NCI-H1417 treated with DMSO at 0.1 percent for 48 hours (cell line): ENCODE data around the gene RAB40C.

Source experiments
- DNase-seq: peaks from one replicate; lab custom pipeline; 2025; lab: John Stamatoyannopoulos, UW

The RAB40C gene

DNA sequence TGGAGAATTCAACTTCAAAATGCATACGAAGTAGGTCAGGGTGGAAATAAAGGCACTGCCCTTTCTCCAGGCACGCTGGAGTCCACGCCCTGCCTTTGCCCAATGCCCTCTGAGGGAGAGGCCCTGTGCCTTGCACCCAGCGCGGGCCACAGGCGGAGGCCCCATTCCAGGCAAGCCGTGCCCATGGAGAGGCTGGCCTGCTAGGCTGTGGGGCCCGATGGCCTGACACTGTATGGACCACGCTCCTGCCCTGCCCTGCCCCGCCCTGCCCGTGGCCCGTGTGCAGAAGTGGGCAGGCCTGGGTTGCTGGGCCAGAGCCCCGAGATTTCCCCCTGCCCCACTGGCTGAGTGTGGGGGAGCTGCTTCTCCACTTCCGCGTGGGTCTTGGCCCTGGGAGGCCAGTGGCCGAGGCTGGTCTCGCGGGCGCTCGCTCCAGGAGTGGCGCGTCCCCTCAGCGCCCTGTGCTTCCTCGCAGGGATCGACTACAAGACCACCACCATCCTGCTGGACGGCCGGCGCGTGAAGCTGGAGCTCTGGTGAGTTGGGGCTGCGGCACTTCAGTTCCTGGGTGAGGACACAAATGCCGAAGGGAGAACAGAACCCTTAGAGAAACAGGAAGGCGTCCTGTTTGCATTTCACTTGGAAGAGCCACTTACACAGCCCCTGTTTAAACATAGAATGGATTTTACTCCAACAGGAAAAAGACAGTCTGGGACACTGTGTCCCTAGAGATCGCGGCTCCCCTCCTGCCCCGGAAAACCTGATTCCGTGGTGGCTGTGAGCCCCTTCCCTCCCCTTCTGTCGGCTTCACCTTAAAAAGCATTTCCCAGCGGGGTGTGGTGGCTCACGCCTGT, 27.1 kb downstream of the RAB40C start:
- no peak for DNase-seq

- DNase-seq: no peak
Observed at GRCh38 chr16:617855-618254, 28.0 kb downstream of the RAB40C start.

DNA sequence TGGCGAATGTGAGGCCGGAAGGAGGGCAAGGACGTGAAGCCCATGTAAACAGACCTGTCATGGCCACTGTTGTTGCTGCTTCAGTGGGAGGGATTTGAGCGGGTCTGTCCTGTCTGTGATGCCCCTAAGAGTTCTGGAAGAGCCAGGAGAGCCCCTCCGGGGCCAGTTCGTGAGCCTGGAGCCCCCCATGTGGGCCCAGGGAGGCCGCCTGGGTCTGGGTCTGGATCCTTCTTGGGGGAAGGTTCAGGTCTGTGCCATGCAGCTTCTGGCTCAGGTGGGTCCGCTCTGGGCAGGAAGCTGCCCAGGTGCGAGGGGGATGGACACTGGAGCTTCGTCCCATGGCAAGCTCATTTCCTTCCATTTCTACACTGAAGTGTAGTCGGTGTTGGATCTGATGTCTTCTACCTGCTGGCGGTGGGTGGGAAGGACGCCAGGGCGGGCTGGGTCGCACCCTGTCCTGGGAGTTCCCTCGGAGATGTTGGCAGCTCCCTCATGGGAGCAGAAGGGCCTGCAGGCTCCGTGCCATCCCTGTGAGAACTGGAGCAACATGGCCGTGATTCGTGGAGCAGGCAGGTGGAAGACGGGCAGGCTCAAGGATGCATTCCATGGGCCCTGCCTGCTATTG, 29.7 kb downstream of the RAB40C start:
- no peak for DNase-seq

- no peak for DNase-seq
Observed at GRCh38 chr16:620700-621525, 31.0 kb downstream of the RAB40C start.

GRCh38 chr16:621526-622105, 31.8 kb downstream of the RAB40C start:
- no peak for DNase-seq

- DNase-seq: no peak
Observed at GRCh38 chr16:622920-623280, 33.0 kb downstream of the RAB40C start.

DNA sequence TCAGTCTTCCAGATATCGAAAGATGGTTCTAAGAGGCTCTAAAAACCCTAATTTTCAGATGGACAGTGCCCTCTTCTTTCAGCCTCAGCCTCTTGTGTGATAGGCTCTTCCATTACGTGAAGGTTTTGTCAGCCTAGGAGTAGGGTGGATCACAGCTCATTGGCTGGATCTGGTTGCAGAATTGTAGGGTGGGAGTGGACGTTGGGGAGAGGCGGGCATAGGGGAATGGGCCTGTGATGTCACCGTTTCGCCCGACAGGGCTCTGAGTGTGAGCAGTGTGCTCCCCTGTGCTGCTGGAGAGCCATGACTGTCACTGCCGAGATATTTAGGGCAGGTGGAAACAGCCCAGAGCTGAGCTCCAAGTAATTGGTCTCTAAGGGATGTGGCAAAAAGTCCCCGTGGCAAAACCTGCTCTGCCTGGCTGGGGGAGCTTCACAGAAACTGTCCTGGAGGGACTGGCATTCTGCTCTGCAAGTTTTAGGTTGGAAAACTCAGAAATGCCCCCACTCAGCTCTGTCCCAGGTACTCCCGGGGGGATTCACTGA, 34.7 kb downstream of the RAB40C start:
- DNase-seq: no peak

DNA sequence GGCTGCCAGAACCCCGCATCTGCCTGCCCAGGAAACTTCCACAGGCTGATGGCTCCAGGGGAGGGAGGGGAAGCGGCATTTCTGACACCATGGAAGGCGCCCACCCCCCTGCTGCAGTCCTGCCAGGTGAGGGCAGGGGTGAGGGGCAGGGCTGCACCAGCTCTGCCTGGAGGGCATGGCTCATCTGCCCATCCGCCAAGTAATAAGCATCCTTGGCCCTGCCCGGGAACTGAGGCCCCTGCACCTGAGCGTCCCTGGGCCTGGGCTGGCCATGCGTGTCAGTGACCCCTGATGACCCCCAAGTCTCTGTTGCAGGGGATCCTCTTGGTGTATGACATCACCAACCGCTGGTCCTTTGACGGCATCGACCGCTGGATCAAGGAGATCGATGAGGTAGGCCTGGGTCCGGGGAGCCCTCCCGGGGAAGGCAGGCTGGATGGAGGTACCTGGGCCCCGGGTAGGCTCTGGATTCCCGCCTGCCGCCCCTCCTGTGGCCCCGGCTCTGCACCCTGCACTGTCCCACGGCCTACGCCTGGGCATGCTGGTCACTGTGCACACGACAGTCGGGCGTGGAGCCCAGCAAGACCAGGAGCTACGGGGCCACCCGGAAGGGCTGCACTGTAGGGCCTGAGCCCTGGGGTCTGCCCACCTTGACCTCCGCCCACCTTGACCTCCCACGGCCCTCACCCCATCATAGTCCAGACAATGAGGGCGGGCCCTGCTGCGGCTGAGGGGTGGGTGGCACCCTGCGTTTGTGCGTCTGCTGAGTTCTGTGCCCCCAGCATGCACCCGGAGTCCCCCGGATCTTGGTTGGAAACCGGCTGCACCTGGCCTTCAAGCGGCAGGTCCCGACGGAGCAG, 35.5 kb downstream of the RAB40C start:
- no peak for DNase-seq

DNA sequence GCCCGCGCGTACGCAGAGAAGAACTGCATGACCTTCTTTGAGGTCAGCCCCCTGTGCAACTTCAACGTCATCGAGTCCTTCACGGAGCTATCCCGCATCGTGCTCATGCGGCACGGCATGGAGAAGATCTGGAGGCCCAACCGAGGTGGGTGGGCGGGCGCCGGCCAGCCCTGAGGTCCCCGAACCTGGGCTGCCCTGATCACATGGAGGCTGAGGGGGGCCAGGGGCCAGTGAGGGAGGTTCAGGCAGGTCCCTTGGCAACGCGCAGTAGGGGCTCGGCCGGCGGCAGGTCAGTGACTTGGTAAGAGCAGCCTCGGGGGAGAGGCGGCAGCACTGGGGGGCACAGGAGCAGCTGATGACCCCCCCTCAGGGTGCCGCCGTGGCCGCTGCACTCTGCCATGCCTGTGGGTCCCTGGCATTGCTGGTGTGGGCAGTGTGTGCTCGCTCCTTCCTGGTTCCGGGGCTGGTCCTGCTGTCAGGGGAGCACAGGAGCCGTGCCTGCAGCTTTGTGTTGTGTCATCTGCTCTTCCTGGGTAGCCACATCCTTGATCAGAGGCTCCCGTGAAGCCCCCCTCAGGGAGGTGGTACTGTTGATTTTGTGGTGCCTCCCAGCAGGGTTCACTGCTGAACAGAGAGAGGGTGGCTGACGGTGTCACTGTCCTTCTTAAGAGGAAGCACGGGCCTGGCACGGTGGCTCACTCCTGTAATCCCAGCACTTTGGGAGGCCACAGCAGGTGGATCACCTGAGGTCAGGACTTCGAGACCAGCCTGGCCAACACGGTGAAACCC, 36.3 kb downstream of the RAB40C start:
- DNase-seq: no peak

- no peak for DNase-seq
Observed at GRCh38 chr16:626787-627453, 37.1 kb downstream of the RAB40C start.

GRCh38 chr16:627454-628239, 37.8 kb downstream of the RAB40C start:
- no peak for DNase-seq

- DNase-seq: no peak
Observed at GRCh38 chr16:628321-629061, 38.6 kb downstream of the RAB40C start.

DNA sequence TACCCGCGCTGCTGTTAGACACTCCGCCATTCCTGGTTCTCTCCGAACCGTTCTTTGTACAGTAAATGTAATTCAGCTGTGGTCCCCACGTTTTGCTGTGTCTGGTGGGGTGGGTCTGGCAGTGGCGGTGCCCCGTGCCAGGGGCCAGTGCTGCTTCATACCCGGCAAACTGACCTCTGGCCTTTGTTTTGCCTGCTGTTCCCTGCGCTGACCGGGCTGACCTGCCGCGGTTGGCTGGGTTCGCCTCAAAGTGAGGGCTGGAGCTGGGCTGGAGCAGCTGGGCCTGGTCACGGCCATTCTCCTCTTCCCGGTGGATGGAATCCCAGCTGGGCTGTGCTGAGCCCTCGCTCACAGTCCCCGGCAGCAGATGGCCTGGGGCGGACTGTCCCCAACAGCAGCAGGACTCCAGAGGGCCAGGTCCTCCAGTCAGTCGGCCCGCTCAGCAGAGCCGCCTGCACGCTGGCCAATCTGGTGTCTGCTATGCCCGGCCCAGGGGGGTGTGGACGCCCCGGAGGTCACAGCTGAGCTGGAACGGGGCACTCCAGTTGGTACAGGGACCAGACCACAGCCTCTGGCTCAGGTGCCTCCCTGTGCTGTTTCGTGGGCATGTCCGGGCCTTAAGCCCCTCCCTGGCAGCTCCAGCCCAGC, 39.4 kb downstream of the RAB40C start:
- DNase-seq: no peak

GRCh38 chr16:629833-630248, 40.0 kb downstream of the RAB40C start:
- no peak for DNase-seq

DNA sequence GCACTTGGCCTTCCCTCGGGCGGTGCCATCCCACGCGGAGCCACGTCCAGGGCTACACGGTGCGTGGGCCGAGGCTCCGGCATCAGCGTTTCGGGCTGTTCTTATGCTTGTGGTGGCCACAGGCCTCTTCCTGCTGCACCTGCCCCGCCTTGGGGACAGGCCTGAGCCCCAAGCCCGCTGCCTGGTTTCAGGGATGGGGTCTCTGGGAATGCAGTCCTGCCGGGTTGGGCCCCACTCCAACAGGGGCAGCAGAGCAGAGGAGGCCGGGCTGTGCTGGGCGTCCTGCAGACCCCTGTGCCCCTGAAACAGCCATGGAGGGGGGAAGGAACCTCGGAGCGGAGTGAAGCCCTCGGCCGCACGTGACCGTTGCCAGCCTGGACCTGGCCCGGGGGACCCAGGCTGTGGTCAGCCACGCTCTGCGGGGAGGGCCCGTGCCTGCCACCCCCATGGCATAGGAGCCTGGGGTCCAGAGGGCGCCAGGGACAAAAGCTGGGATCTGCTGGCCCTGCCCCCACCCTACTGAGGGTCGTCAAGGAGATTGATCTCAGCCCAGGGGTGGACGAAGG, 40.5 kb downstream of the RAB40C start:
- no peak for DNase-seq

DNA sequence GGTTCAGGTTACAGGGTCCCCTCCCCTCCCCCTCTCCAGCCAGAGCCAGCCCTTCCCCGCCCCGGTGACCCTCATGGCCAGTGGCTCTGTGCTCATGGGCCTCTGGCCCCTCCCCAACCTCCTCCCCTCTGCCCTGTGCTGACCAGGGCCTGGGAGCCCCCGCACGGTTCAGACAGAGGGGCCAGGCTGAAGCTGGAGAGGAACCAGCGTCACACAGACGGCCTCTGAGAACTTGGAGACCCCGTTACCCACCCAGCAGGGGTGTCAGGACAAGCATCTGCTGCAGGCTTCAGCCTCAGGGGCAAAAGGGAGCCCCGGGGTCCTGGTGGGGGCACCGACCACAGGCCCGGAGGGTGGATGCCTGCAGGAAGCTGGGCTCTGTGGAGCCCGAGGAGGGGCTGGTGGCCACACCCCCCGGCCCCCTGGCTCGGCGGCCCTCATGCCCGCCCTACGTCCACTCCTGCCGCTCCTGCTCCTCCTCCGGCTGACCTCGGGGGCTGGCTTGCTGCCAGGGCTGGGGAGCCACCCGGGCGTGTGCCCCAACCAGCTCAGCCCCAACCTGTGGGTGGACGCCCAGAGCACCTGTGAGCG, 41.0 kb downstream of the RAB40C start, which contains the start of gene WFIKKN1:
TSS of gene WFIKKN1 (plus strand) at position 171 of the 591 bp plus-strand sequence. CDS start at position 440, 269 bp downstream.
- DNase-seq: no peak
